Chondrocyte (in vitro differentiated cells): ENCODE data around the gene RAB3A. TPM values are rescaled to one million over a fixed set of nuclear protein-coding genes. Genes with fewer than 3 reads are reported as not detected.
A peak's percentile ranks its signal among the peaks of the same experiment; 100 is the strongest.

Experiments used
- DNase-seq: peaks from one replicate; pipeline ENCODE4 v3.0.0; 2021; ENCODE audit warnings: mixed read lengths, low spot score
- H3K27ac Mint-ChIP-seq: one replicate; pipeline ENCODE4 v1.8.0; 2021; ENCODE audit warnings: mild to moderate bottlenecking, moderate library complexity, mixed read lengths; ENCODE audit not compliant: unreplicated experiment
- H3K27me3 Mint-ChIP-seq: 2 replicates; pipeline ENCODE4 v1.8.0; 2021; ENCODE audit warnings: low read depth, mixed read lengths
- H3K36me3 Mint-ChIP-seq: 2 replicates; pipeline ENCODE4 v1.8.0; 2021; ENCODE audit warnings: low read depth, mixed read lengths
- H3K4me1 Mint-ChIP-seq: 2 replicates; pipeline ENCODE4 v1.8.0; 2021; ENCODE audit warnings: low read depth, mild to moderate bottlenecking, mixed read lengths
- H3K4me3 Mint-ChIP-seq: one replicate; pipeline ENCODE4 v1.8.0; 2021; ENCODE audit warnings: mild to moderate bottlenecking, moderate library complexity, mixed read lengths; ENCODE audit not compliant: unreplicated experiment
- H3K9me3 Mint-ChIP-seq: 2 replicates; pipeline ENCODE4 v1.8.0; 2021; ENCODE audit warnings: low read depth, mixed read lengths
- CTCF ChIP-seq: fragments of 200-600 bp; sonication (generic); IDR thresholded peaks from 2 replicates; pipeline ENCODE4 v1.5.0; 2021; ENCODE audit warnings: antibody characterized with exemption, mild to moderate bottlenecking, moderate library complexity
- total RNA-seq: library from RNA; stranded (reverse); gene quantifications from 3 replicates; pipeline ENCODE4 v1.2.1, GENCODE V29; 2021

Gene RAB3A
- total RNA-seq, 1 donor from 2014 or later = 3.4 TPM

- H3K27ac Mint-ChIP-seq = no peak overlapping the region
- no peaks in the 10 kb centered on the region for H3K9me3 Mint-ChIP-seq
- no peak for DNase-seq
- no peaks in the 10 kb centered on the region for H3K36me3 Mint-ChIP-seq
- H3K27me3 Mint-ChIP-seq = peaks cover 3% of the 10 kb centered on the region
- no peak overlapping the region for H3K4me3 Mint-ChIP-seq
- peaks cover 19% of the 10 kb centered on the region for H3K4me1 Mint-ChIP-seq
- peak; percentile 84 for TF ChIP-seq CTCF
Measured at GRCh38 chr19:18208098-18208951, 4.5 kb upstream of the RAB3A start.

- no peak for DNase-seq
- Mint-ChIP-seq H3K27me3 (peaks cover 3% of the 10 kb centered on the region), H3K9me3 (no peaks in the 10 kb centered on the region), H3K36me3 (no peaks in the 10 kb centered on the region), H3K4me3 (no peak overlapping the region), H3K27ac (peak overlapping the region; percentile 98), H3K4me1 (peaks cover 28% of the 10 kb centered on the region)
- TF ChIP-seq CTCF = no peak
Measured at GRCh38 chr19:18206018-18206417, 2.2 kb upstream of the RAB3A start.

- no peaks in the 10 kb centered on the region for H3K36me3 Mint-ChIP-seq
- H3K4me3 Mint-ChIP-seq = peak overlapping the region; percentile 86
- no peak for TF ChIP-seq CTCF
- peaks cover 3% of the 10 kb centered on the region for H3K27me3 Mint-ChIP-seq
- H3K4me1 Mint-ChIP-seq = peaks cover 28% of the 10 kb centered on the region
- no peaks in the 10 kb centered on the region for H3K9me3 Mint-ChIP-seq
- no peak for DNase-seq
- peak overlapping the region; percentile 98 for H3K27ac Mint-ChIP-seq
Measured at GRCh38 chr19:18205200-18205892, 1.5 kb upstream of the RAB3A start.

- Mint-ChIP-seq H3K9me3 (no peaks in the 10 kb centered on the region), H3K27me3 (peaks cover 1% of the 10 kb centered on the region), H3K27ac (peak overlapping the region; percentile 98), H3K36me3 (no peaks in the 10 kb centered on the region), H3K4me1 (peaks cover 28% of the 10 kb centered on the region), H3K4me3 (peak overlapping the region; percentile 86)
- no peak for DNase-seq
- no peak for TF ChIP-seq CTCF
Measured at GRCh38 chr19:18204394-18205199, 755 bp upstream of the RAB3A start.

GRCh38 chr19:18203408-18203862 is 407 bp downstream of the RAB3A start:
- Mint-ChIP-seq H3K36me3 (peaks cover 3% of the 10 kb centered on the region), H3K9me3 (no peaks in the 10 kb centered on the region), H3K27ac (peak overlapping the region; percentile 66), H3K27me3 (peaks cover under 1% of the 10 kb centered on the region), H3K4me1 (peaks cover 28% of the 10 kb centered on the region), H3K4me3 (peak overlapping the region; percentile 90)
- DNase-seq = no peak
- no peak for TF ChIP-seq CTCF
